GM19035 (cell line): ENCODE results near the gene AHNAK2.
"Not testable (repeated sequence)": the region's sequence is repeated elsewhere in the genome, so short reads cannot be mapped to it uniquely, and the experiment has no call there.

Experiments used
- ATAC-seq: cut with Tn5 transposase; IDR thresholded peaks from one replicate; pipeline ENCODE4 v1.9.1; 2021; ENCODE audit not compliant: unreplicated experiment

The AHNAK2 gene

DNA sequence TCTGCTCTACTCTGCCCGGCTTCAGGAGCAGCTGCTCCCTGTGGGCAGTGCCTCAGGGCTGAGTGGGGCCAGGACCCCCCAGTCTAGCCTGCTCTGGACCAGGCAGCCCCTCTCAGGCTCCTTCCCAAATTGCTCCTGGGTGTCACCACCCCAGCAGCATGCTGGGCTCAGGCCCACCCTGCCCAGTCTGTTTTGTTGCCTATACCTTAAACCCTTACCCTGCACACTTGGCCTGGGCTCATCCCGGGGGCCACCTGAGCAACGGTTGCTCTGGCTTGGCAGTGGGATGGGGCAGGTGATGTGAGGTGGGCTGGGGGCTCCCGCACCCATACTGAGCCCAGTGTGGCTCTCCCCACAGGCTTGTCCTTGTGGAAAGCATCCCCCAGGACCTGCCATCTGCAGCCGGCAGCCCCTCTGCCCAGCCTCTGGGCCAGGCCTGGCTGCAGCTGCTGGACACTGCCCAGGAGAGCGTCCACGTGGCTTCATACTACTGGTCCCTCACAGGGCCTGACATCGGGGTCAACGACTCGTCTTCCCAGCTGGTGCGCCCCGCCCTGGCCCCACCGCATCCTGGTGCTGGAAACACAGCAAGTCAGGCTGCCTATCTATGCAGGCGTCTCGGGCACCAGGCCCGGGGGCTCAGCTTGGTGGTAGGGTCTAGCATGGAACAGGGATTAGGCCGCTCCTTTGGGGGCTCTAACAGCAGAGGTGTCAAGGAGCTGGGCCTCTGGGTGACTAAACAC lies 49.6 kb downstream of the AHNAK2 start:
- ATAC-seq: no peak

- no peak for ATAC-seq
Measured at GRCh38 chr14:104927901-104928300, 50.3 kb downstream of the AHNAK2 start.

DNA sequence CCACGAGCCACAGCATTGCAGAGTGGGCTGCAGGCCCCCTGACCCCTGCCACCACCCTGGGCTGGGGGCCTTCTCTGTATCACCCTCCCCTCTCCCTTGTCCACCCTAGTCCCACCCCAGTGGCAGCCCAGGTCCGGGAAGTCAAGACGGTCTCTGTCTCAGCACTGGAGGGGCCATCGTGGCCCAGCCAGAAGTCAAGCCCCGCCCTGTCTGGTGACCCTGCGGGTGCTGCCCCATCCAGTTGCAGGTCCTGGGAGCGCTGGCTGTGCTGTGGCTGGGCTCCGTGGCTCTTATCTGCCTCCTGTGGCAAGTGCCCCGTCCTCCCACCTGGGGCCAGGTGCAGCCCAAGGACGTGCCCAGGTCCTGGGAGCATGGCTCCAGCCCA lies 50.8 kb downstream of the AHNAK2 start:
- no peak for ATAC-seq

GRCh38 chr14:104926619-104927431 lies 51.3 kb downstream of the AHNAK2 start:
- peak; percentile 83 for ATAC-seq

- ATAC-seq: peak; percentile 9
Measured at GRCh38 chr14:104925855-104926609, 52.1 kb downstream of the AHNAK2 start.

DNA sequence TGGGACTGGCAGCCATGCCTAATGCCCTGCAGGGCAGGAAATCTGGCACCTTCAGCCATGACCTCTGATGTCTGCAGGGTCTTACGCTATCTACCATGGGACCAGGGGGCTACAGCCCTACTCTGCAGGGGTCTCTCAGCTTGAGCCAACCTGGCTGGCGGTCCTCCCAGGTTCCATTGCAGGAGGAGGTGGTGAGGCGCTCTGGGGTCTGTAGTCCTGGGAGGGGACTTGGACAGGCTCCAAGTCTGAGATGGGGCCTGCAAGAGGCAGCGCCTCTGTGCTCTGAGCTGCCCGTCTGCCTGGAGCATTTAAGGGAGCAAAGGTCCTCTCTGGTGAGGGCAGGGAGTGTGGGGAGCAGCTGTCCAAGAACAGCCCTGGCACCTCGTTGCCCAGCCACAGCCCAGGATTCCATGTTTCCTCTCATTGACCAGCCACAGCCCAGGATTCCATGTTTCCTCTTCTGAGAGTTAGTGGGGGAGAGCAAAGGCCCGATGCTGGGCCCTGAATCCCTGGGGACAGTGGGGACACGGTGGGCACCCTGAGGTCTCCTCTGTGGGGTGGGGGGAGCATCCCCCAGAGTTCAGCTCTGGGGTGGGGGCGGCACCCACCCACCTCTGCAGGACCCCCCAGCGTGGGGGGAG lies 52.8 kb downstream of the AHNAK2 start:
- ATAC-seq: no peak

GRCh38 chr14:104924421-104925213 lies 53.6 kb downstream of the AHNAK2 start, which contains the start of gene PLD4:
PLD4 (plus strand) TSS chr14:104924879; CDS start chr14:104927141, 2,262 bp downstream.
- ATAC-seq: no peak

DNA sequence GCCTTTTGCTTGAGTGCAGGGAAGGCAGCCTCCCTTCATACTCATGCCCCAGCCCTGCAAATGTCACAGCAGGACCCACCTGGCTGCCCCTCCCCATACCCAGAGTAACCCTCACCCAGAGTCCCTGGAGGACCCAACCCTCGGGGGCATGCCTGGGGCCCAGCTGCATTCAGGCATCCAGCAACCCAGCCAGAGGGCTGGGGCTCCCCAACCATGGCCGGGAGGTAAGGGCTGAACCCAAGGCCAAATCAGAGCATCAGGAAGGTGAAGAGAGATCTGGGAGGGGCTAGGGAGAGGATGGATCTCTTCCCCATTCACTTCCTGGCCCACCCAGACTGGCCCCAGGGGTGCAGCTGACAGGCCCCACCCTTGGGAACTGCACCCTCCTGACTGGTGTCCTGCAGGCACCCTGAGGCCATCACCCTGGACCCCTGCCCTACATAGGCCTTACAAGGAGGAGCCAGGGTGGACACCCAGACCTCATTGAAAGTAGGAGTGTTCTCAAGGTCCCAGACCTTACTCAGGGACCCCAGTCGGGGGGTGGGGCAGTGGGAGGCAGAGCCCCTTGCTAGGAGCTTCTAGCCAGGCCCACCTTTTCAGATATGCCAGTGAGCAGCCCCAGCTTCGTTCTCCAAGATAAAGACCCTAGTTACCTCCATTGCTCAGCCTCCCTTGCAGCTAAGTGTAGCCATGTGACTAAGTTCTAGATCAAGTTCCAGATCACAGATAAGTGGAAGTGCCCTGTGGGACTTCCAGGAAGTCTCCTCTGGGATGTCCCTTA lies 54.3 kb downstream of the AHNAK2 start:
- no peak for ATAC-seq

GRCh38 chr14:104919993-104920315 lies 58.2 kb downstream of the AHNAK2 start:
- ATAC-seq: no peak

GRCh38 chr14:104919152-104919992 lies 58.8 kb downstream of the AHNAK2 start:
- not testable (repeated sequence) for ATAC-seq

DNA sequence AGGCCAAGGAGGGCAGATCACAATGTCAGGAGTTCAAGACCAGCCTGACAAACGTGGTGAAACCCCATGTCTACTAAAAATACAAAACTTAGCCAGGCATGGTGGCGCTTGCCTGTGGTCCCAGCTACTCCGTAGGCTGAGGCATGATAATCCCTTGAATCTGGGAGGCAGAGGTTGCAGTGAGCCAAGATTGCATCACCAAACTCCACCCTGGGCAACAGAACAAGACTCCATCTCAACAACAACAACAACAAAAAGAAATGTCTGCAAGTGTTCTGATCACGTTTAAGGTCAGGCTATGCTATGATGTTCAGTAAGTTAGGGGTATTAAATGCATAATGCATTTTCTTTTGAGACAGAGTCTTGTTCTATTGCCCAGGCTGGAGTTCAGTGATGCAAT lies 60.2 kb downstream of the AHNAK2 start:
- ATAC-seq: no peak

GRCh38 chr14:104917116-104917515 lies 61.1 kb downstream of the AHNAK2 start:
- ATAC-seq: no peak

- ATAC-seq: no peak
Measured at GRCh38 chr14:104913435-104913834, 64.7 kb downstream of the AHNAK2 start.

GRCh38 chr14:104912053-104912452 lies 66.1 kb downstream of the AHNAK2 start:
- ATAC-seq: no peak

GRCh38 chr14:104908303-104908702 lies 69.9 kb downstream of the AHNAK2 start:
- ATAC-seq: no peak

DNA sequence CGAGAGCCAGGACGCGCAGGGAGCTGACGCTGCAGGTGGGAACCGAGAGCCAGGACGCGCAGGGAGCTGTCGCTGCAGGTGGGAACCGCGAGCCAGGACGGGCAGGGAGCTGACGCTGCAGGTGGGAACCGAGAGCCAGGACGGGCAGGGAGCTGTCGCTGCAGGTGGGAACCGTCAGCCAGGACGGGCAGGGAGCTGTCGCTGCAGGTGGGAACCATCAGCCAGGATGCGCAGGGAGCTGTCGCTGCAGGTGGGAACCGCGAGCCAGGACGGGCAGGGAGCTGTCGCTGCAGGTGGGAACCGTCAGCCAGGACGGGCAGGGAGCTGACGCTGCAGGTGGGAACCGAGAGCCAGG lies 72.6 kb downstream of the AHNAK2 start:
- ATAC-seq: not testable (repeated sequence)

GRCh38 chr14:104904650-104905578 lies 73.3 kb downstream of the AHNAK2 start:
- ATAC-seq: not testable (repeated sequence)

GRCh38 chr14:104903990-104904389 lies 74.2 kb downstream of the AHNAK2 start:
- no peak for ATAC-seq
